K562 (cell line): Measurements from ENCODE around the gene ARHGAP9. TPM values are rescaled to one million over a fixed set of nuclear protein-coding genes. Genes with fewer than 3 reads are reported as not detected.
A peak's percentile ranks its signal among the peaks of the same experiment; 100 is the strongest.

ENCODE experiments used
- ATAC-seq: fragments of 200-7000 bp; cut with Tn5 transposase; 3 replicates; pipeline ENCODE4 v1.9.1; 2020; ENCODE audit warnings: moderate library complexity
- BruUV-seq: library from RNA; stranded (reverse); fragments of 400-500 nt; replicated peaks from 2 replicates; lab custom pipeline; 2021; lab: Mats Ljungman, UMichigan
- CTCF ChIA-PET: fragments of 300-600 bp; formaldehyde crosslinking; extraction: SDS; loops from one replicate; lab custom pipeline; 2021; ENCODE audit warnings: low intra/inter-chr PET ratio; lab: Yijun Ruan, JAX
- POLR2A ChIA-PET: fragments of 300-600, 350-650 bp; sonication (Branson Sonifier 250); formaldehyde crosslinking; extraction: SDS; loops from one replicate; lab custom pipeline; 2021; ENCODE audit warnings: antibody characterized with exemption, inconsistent platforms; lab: Yijun Ruan, JAX
- DNase-seq, 4 experiments: peaks; one replicate each; pipeline versions ENCODE4 v3.0.0 to v3.0.0-alpha.2; 2011 to 2018; ENCODE audit warnings: low spot score in 3 of 4, mixed read lengths in 3 of 4; ENCODE audit errors: extremely low read depth in 1 of 4
- FAIRE-seq: peaks from 2 replicates; lab custom pipeline; 2011; peaks lifted over from hg19 to GRCh38; lab: Jason Lieb, UNC
- H2AFZ ChIP-seq: 2 replicates; pipeline ENCODE4 v1.6.0; 2011; ENCODE audit warnings: low read depth, low read length, control low read depth, inconsistent platforms
- H3K27ac ChIP-seq: fragments of 200-600 bp; 3 replicates; pipeline ENCODE4 v1.8.0; 2011; ENCODE audit warnings: low read depth, mild to moderate bottlenecking, control low read depth, inconsistent platforms, low read length, moderate library complexity, mixed read lengths; ENCODE audit errors: extremely low read depth
- H3K27me3 ChIP-seq, 2 experiments: fragments of 300-600 bp in 1 of 2; 2 replicates in 1 of 2; 3 replicates in 1 of 2; pipeline versions ENCODE4 v1.6.0 to v1.8.0; 2011; ENCODE audit warnings: inconsistent platforms in 2 of 2, low read length in 2 of 2, mild to moderate bottlenecking in 1 of 2, mixed read lengths in 1 of 2, moderate library complexity in 1 of 2; ENCODE audit not compliant: control insufficient read depth in 2 of 2, insufficient read depth in 2 of 2
- H3K36me3 ChIP-seq: fragments of 300-600 bp; 3 replicates; pipeline ENCODE4 v1.8.0; 2011; ENCODE audit warnings: mild to moderate bottlenecking, low read length, inconsistent platforms; ENCODE audit not compliant: control insufficient read depth, insufficient read depth
- H3K4me1 ChIP-seq, 2 experiments: fragments of 200-600 bp in 1 of 2; replicated peaks in 1 of 2; 2 replicates in 1 of 2; 3 replicates in 1 of 2; pipeline versions ENCODE4 v1.5.1 to v1.8.0; 2011; ENCODE audit warnings: inconsistent platforms in 2 of 2, low read length in 2 of 2, mild to moderate bottlenecking in 1 of 2, mixed read lengths in 1 of 2, moderate library complexity in 1 of 2; ENCODE audit not compliant: control insufficient read depth in 2 of 2, insufficient read depth in 2 of 2
- H3K4me2 ChIP-seq: 2 replicates; pipeline ENCODE4 v1.6.1; 2011; ENCODE audit warnings: low read length, control low read depth, inconsistent platforms, mixed read lengths; ENCODE audit not compliant: insufficient read depth
- H3K4me3 ChIP-seq: fragments of 200-600 bp; sonication (generic), shearing (Covaris generic); 2 replicates; pipeline ENCODE4 v1.5.1; 2016; ENCODE audit warnings: control low read depth, inconsistent platforms
- H3K79me2 ChIP-seq: fragments of 200-600 bp; 3 replicates; pipeline ENCODE4 v1.8.0; 2011; ENCODE audit warnings: low read length, inconsistent platforms; ENCODE audit not compliant: control insufficient read depth, insufficient read depth
- H3K9ac ChIP-seq, 2 experiments: 2 replicates each; pipeline versions ENCODE4 v1.6.0 to v1.6.1; 2011; ENCODE audit warnings: low read depth in 2 of 2, low read length in 2 of 2, control low read depth in 1 of 2, inconsistent platforms in 1 of 2, mild to moderate bottlenecking in 1 of 2, mixed read lengths in 1 of 2; ENCODE audit not compliant: insufficient read depth in 1 of 2
- H3K9me1 ChIP-seq: one replicate; pipeline ENCODE4 v1.6.0; 2011; ENCODE audit warnings: inconsistent platforms, mild to moderate bottlenecking, low read length, moderate library complexity; ENCODE audit not compliant: control insufficient read depth, insufficient read depth
- H3K9me3 ChIP-seq: replicated peaks from 2 replicates; pipeline ENCODE4 v1.5.1; 2011; ENCODE audit warnings: low read depth, low read length, inconsistent platforms; ENCODE audit not compliant: control insufficient read depth, insufficient read depth
- H4K20me1 ChIP-seq: replicated peaks from 2 replicates; pipeline ENCODE4 v1.6.1; 2011; ENCODE audit warnings: low read length, inconsistent platforms, mixed read lengths; ENCODE audit not compliant: control insufficient read depth, insufficient read depth
- BCL6 ChIP-seq: fragments of 250-450 bp; sonication (Bioruptor Pico); IDR thresholded peaks from 2 replicates; pipeline ENCODE4 v1.4.0; 2020
- ETV6 ChIP-seq, 3 experiments: fragments of 150-350 bp in 1 of 3; sonication (generic) in 1 of 3; formaldehyde crosslinking in 1 of 3; IDR thresholded peaks; 2 replicates each; pipeline versions ENCODE4 v1.6.1 to v1.8.0; 2014 to 2022; ENCODE audit warnings: borderline replicate concordance in 2 of 3, low read depth in 2 of 3, antibody characterized with exemption in 1 of 3, low read length in 1 of 3, mild to moderate bottlenecking in 1 of 3, missing genetic modification reagents in 1 of 3
- GABPA ChIP-seq: fragments of 200-800 bp; sonication (Bioruptor generic); conservative IDR thresholded peaks from 2 replicates; pipeline ENCODE4 v1.6.1; 2016; ENCODE audit warnings: low read depth, missing genetic modification characterization, missing compliant biosample characterization
- NELFE ChIP-seq: IDR thresholded peaks from 2 replicates; pipeline ENCODE4 v1.6.1; 2011; ENCODE audit warnings: mild to moderate bottlenecking; ENCODE audit not compliant: insufficient read depth, insufficient read length
- POLR2H ChIP-seq: IDR thresholded peaks from 2 replicates; pipeline ENCODE4 v1.6.1; 2016; ENCODE audit warnings: missing genetic modification characterization, low read depth, mild to moderate bottlenecking, control low read depth, missing compliant biosample characterization, moderate library complexity
- PTBP1 ChIP-seq: fragments of 200-400 bp; formaldehyde crosslinking; IDR thresholded peaks from 2 replicates; pipeline ENCODE4 v1.6.1; 2017; ENCODE audit warnings: low read depth, low read length
- RB1 ChIP-seq: fragments of 450-650 bp; IDR thresholded peaks from 2 replicates; pipeline ENCODE4 v1.6.1; 2017; ENCODE audit warnings: low read depth, mild to moderate bottlenecking
- TAL1 ChIP-seq: fragments of 450-650 bp; IDR thresholded peaks from 2 replicates; pipeline ENCODE4 v1.6.1; 2016; ENCODE audit warnings: mild to moderate bottlenecking
- THAP12 ChIP-seq: fragments of 250-450 bp; sonication (Bioruptor Pico); IDR thresholded peaks from 2 replicates; pipeline ENCODE4 v1.9.0; 2021; ENCODE audit warnings: mild to moderate bottlenecking, inconsistent platforms
- ZNF24 ChIP-seq: fragments of 450-650 bp; IDR thresholded peaks from 2 replicates; pipeline ENCODE4 v1.6.1; 2016
- ZNF609 ChIP-seq: sonication (generic); formaldehyde crosslinking; IDR thresholded peaks from 2 replicates; pipeline ENCODE4 v1.8.1; 2023; ENCODE audit warnings: missing genetic modification reagents, mild to moderate bottlenecking, borderline replicate concordance
- WGBS: fragments of 100-300 bp; shearing (Covaris generic); methylation state at CpG from one replicate; pipeline ENCODE4 v1.1.6; 2016; ENCODE audit warnings: low coverage, mixed read lengths; ENCODE audit not compliant: insufficient coverage; ENCODE audit errors: missing lambda C conversion rate; 5-methylcytosine and 5-hydroxymethylcytosine counted together
- in situ Hi-C: fragments of 300-500 bp; cut with MboI; formaldehyde crosslinking; loops from 4 replicates; pipeline ENCODE4 v1.15.0; 2018; ENCODE audit warnings: inconsistent platforms, mixed read lengths
- intact Hi-C: fragments of 100-400 bp; cut with micrococcal nuclease; formaldehyde crosslinking; loops from 2 replicates; pipeline ENCODE4 v1.14.2; 2022
- polyA plus RNA-seq, 8 experiments: library from polyadenylated mRNA; depleted of rRNA in 4 of 8; stranded (reverse) in 5 of 8; unstranded in 3 of 8; fragments of >200 nt; fragmentation: Nextera tagmentation in 2 of 8; fragmentation: Illumina TruSeq in 1 of 8; extraction: Ambion mirVana in 2 of 8; extraction: Trizol in 1 of 8; gene quantifications; 2 replicates each; pipeline versions ENCODE4 v1.2.1 to v1.2.3, GENCODE V29; 2011 to 2014; ENCODE audit warnings: inconsistent platforms in 1 of 8, missing spikeins in 1 of 8
- total RNA-seq, 7 experiments: library from RNA; depleted of rRNA in 6 of 7; stranded (reverse); fragments of >200 nt in 6 of 7; fragmentation: Illumina TruSeq in 2 of 7; extraction: Trizol in 2 of 7; gene quantifications; 2 replicates each; pipeline versions ENCODE4 v1.2.1 to v1.2.3, GENCODE V29; 2011 to 2021; ENCODE audit warnings: low replicate concordance in 1 of 7
- TF ChIP-seq, protein P1 (sequence below): sonication (generic); formaldehyde crosslinking; IDR thresholded peaks from 2 replicates; pipeline ENCODE4 v1.9.0; 2022; ENCODE audit warnings: mild to moderate bottlenecking, missing genetic modification reagents

Gene ARHGAP9
- total and polyA plus RNA-seq, 9 of the 15 experiments (the other 6 are each of a cell fraction or from before 2014, with no cell fraction given): 1.5 to 10.2 (median 5.1) TPM

- no peaks in the 10 kb centered on the region for H3K9me1 ChIP-seq
- H3K27ac ChIP-seq: no peak overlapping the region
- H2AFZ ChIP-seq: no peak overlapping the region
- in situ Hi-C loops (no loop called here), intact Hi-C loops (no loop called here)
- no TSS peak for BruUV-seq
- H3K27me3 ChIP-seq: peaks cover 16 to 54% of the 10 kb centered on the region in 2 experiments; a peak in 4 of 5 replicates
- CTCF ChIA-PET: no interaction called here
- ATAC-seq (no peak), FAIRE-seq (no peak), DNase-seq (no peak)
- no peaks in the 10 kb centered on the region for H3K36me3 ChIP-seq
- no peak overlapping the region for H3K4me3 ChIP-seq
- H3K4me2 ChIP-seq: no peak overlapping the region
- H3K9ac ChIP-seq: peak overlapping the region in 1 of 2 experiments; percentile 70; a peak in 1 of 4 replicates
- POLR2A ChIA-PET: interaction anchor here (0.7 to 0.9 kb wide), 2 partner anchors 34 to 42 kb away, joined by 3 read pairs; no protein-coding TSS in a partner anchor
- H3K9me3 ChIP-seq: no peaks in the 10 kb centered on the region
- TF ChIP-seq PTBP1 (no peak), TAL1 (no peak), POLR2H (no peak), RB1 (no peak), GABPA (tag) (no peak), ETV6 (IDR thresholded peaks at IDR 0.05; ENCODE audit: borderline replicate concordance in 1 of 2, low read depth in 2 of 2, low read length in 1 of 2) (no peak), ETV6 (CRISPR knock-in tag; IDR thresholded peaks at IDR 0.05; ENCODE audit: borderline replicate concordance) (no peak), ZNF609 (CRISPR knock-in tag) (no peak), BCL6 (CRISPR knock-in tag) (no peak), THAP12 (CRISPR knock-in tag) (no peak), NELFE (no peak), ZNF24 (no peak)
- TF ChIP-seq, protein P1, sequence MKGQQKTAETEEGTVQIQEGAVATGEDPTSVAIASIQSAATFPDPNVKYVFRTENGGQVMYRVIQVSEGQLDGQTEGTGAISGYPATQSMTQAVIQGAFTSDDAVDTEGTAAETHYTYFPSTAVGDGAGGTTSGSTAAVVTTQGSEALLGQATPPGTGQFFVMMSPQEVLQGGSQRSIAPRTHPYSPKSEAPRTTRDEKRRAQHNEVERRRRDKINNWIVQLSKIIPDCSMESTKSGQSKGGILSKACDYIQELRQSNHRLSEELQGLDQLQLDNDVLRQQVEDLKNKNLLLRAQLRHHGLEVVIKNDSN (CRISPR knock-in tag): no peak
- WGBS: 13% methylated on average over 11 of the region's 11 CpGs
- no peaks in the 10 kb centered on the region for H4K20me1 ChIP-seq
- no peaks in the 10 kb centered on the region for H3K79me2 ChIP-seq
- peaks cover 6 to 11% of the 10 kb centered on the region in 2 experiments for H3K4me1 ChIP-seq
Measured at GRCh38 chr12:57467915-57468314, 11.8 kb downstream of the ARHGAP9 start.
